Activated B cell treated with CpG ODN at 0.5 μM for 24 hours (primary cell): ENCODE results near the gene SP1. TPM values are rescaled to one million over a fixed set of nuclear protein-coding genes. Genes with fewer than 3 reads are reported as not detected.
"Not testable (repeated sequence)": the region's sequence is repeated elsewhere in the genome, so short reads cannot be mapped to it uniquely, and the experiment has no call there.

Source experiments
- ATAC-seq: fragments of 200-7000 bp; cut with Tn5 transposase; one replicate; pipeline ENCODE4 v1.10.0; 2021; ENCODE audit warnings: low read depth, mild to moderate bottlenecking, moderate library complexity
- CTCF ChIA-PET: fragments of 350-600 bp; sonication (Branson Sonifier 250); formaldehyde crosslinking; loops from one replicate; lab custom pipeline; 2021; ENCODE audit warnings: antibody characterized with exemption; lab: Charles Lee
- POLR2A ChIA-PET: fragments of 350-600 bp; sonication (Branson Sonifier 250); formaldehyde crosslinking; loops from one replicate; lab custom pipeline; 2021; ENCODE audit warnings: antibody characterized with exemption; lab: Charles Lee
- DNase-seq: peaks from one replicate; pipeline ENCODE4 v3.0.0; 2022
- H3K27ac Mint-ChIP-seq: one replicate; pipeline ENCODE4 v1.8.0; 2020; ENCODE audit warnings: mixed read lengths
- H3K27me3 Mint-ChIP-seq: one replicate; pipeline ENCODE4 v1.8.0; 2021; ENCODE audit warnings: mixed read lengths
- H3K36me3 Mint-ChIP-seq: one replicate; pipeline ENCODE4 v1.8.0; 2021; ENCODE audit warnings: low read depth, mixed read lengths
- H3K4me1 Mint-ChIP-seq: one replicate; pipeline ENCODE4 v1.8.0; 2021; ENCODE audit warnings: mixed read lengths
- H3K4me3 Mint-ChIP-seq: one replicate; pipeline ENCODE4 v1.8.0; 2020; ENCODE audit warnings: mild to moderate bottlenecking, mixed read lengths
- H3K9me3 Mint-ChIP-seq: one replicate; pipeline ENCODE4 v1.8.0; 2020; ENCODE audit warnings: mixed read lengths
- CTCF ChIP-seq: fragments of 200-600 bp; IDR thresholded peaks from one replicate; pipeline ENCODE4 v1.8.0; 2022; ENCODE audit warnings: antibody characterized with exemption, mild to moderate bottlenecking
- intact Hi-C: fragments of 100-400 bp; cut with micrococcal nuclease; formaldehyde crosslinking; loops from one replicate; pipeline ENCODE4 v1.15.1; 2024
- total RNA-seq: library from RNA; stranded (reverse); gene quantifications from 2 replicates; pipeline ENCODE4 v1.2.3, GENCODE V29; 2022

The SP1 gene
- total RNA-seq: 99.2 and 102 TPM in 2 replicates

DNA sequence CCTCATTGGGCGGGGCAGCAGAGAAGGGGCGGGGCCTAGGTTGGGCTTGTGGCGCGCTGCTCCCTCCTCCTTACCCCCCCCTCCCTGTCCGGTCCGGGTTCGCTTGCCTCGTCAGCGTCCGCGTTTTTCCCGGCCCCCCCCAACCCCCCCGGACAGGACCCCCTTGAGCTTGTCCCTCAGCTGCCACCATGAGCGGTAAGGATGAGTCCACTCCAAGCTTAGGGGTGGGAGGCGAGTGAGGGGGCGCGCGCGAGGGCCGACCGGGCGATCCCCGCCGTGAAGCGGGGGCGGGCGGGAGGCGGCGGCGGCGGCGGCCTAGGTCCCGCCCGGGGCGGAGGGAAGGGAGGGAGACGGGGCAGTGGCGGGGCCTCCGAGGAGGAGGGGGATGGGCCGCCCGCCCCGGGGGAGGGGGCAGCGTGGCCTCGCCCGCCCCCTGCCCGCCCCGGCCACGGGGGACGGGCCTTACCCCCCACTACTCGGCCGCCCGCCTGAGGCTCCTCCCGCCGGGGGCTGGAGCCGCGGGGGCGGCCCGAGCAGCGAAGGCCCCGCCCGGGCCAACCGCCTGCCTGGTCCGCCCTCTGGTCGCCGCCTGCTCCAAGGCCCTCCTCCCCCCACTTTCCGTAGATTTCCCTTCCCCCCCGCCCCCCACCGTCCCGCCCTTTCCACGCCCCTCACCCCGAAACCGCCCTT, at the start of gene SP1:
SP1 (plus strand) TSS at position 73 of the 690 bp plus-strand sequence; CDS start at position 189, 116 bp downstream.
- Mint-ChIP-seq H3K4me1 (peaks cover 39% of the 10 kb centered on the region), H3K27me3 (no peaks in the 10 kb centered on the region), H3K36me3 (peaks cover 36% of the 10 kb centered on the region), H3K9me3 (no peaks in the 10 kb centered on the region), H3K27ac (peak within 1 kb of the TSS; percentile 80), H3K4me3 (peak within 1 kb of the TSS; percentile 88)
- peak; percentile 95 for DNase-seq
- ATAC-seq: peak; percentile 40
- ChIA-PET CTCF (interaction anchor here (0.9 to 4.2 kb wide), 9 partner anchors 27 to 129 kb away, joined by 3 to 45 read pairs (median 6); no protein-coding TSS in a partner anchor), POLR2A (interaction anchor here (0.6 to 6.2 kb wide), 27 partner anchors 8 to 1329 kb away, joined by 3 to 45 read pairs (median 6); partner anchors contain the start of genes AAAS, ATP5MC2, CBX5 and CSAD)
- intact Hi-C loops: loop anchor here (1.0 to 5.0 kb wide), 5 partner anchors 13 to 347 kb away; partner anchors contain the start of genes CALCOCO1 and MYG1
- no peak for TF ChIP-seq CTCF

- peaks cover 6% of the 10 kb centered on the region for H3K4me1 Mint-ChIP-seq
- H3K36me3 Mint-ChIP-seq: no peaks in the 10 kb centered on the region
- no peak overlapping the region for H3K27ac Mint-ChIP-seq
- DNase-seq: no peak
- ChIA-PET POLR2A (interaction anchor here (0.8 kb wide), 2 partner anchors 14 to 83 kb away, joined by 3 to 4 read pairs; no protein-coding TSS in a partner anchor), CTCF (interaction anchor here (1.1 to 11.1 kb wide), 3 partner anchors 9 to 22 kb away, joined by 3 to 148 read pairs (median 12); partner anchors contain the start of gene AAAS)
- H3K27me3 Mint-ChIP-seq: peaks cover 50% of the 10 kb centered on the region
- ATAC-seq: no peak
- H3K9me3 Mint-ChIP-seq: no peaks in the 10 kb centered on the region
- no peak overlapping the region for H3K4me3 Mint-ChIP-seq
- no peak for TF ChIP-seq CTCF
- intact Hi-C loops: no loop called here
Observed at GRCh38 chr12:53330671-53331070, 49.3 kb upstream of the SP1 start.

- CTCF ChIA-PET: interaction anchor here (3.0 kb wide), 1 partner anchor 11 kb away, joined by 12 read pairs; the partner anchor contains the start of gene AAAS
- H3K4me1 Mint-ChIP-seq, H3K9me3 Mint-ChIP-seq, ATAC-seq, H3K4me3 Mint-ChIP-seq, intact Hi-C loops, H3K36me3 Mint-ChIP-seq, POLR2A ChIA-PET, DNase-seq, H3K27ac Mint-ChIP-seq: not testable (repeated sequence)
- peaks cover 60% of the 10 kb centered on the region for H3K27me3 Mint-ChIP-seq
Observed at GRCh38 chr12:53332339-53332738, 47.6 kb upstream of the SP1 start.

GRCh38 chr12:53332744-53333143, 47.2 kb upstream of the SP1 start:
- ChIA-PET CTCF (interaction anchor here (3.0 kb wide), 1 partner anchor 11 kb away, joined by 12 read pairs; the partner anchor contains the start of gene AAAS), POLR2A (interaction anchor here (0.8 kb wide), 1 partner anchor 9 kb away, joined by 3 read pairs; no protein-coding TSS in a partner anchor)
- Mint-ChIP-seq H3K4me1 (peaks cover 10% of the 10 kb centered on the region), H3K4me3 (no peak overlapping the region), H3K27me3 (peaks cover 60% of the 10 kb centered on the region), H3K36me3 (no peaks in the 10 kb centered on the region), H3K27ac (no peak overlapping the region), H3K9me3 (no peaks in the 10 kb centered on the region)
- ATAC-seq: no peak
- DNase-seq: no peak
- TF ChIP-seq CTCF: no peak
- intact Hi-C loops: no loop called here

- DNase-seq (no peak), ATAC-seq (no peak)
- ChIA-PET POLR2A (interaction anchor here (0.8 kb wide), 1 partner anchor 9 kb away, joined by 3 read pairs; no protein-coding TSS in a partner anchor), CTCF (no interaction called here)
- H3K9me3 Mint-ChIP-seq: no peaks in the 10 kb centered on the region
- H3K36me3 Mint-ChIP-seq: no peaks in the 10 kb centered on the region
- no peak for TF ChIP-seq CTCF
- peaks cover 62% of the 10 kb centered on the region for H3K27me3 Mint-ChIP-seq
- H3K4me3 Mint-ChIP-seq: no peak overlapping the region
- H3K4me1 Mint-ChIP-seq: peaks cover 11% of the 10 kb centered on the region
- no peak overlapping the region for H3K27ac Mint-ChIP-seq
- intact Hi-C loops: no loop called here
Observed at GRCh38 chr12:53333289-53333688, 46.7 kb upstream of the SP1 start.
